Measurements from ENCODE around the gene SUMO4.
A peak's percentile ranks its signal among the peaks of the same experiment; 100 is the strongest.

SUMO4 gene

GRCh38 chr6:149360536-149360935, 39.5 kb upstream of the SUMO4 start:
- no peak for DNase-seq (ENCODE audit: extremely low spot score)
- ChIA-PET CTCF (no interaction called here), POLR2A (no interaction called here)
- no peak for TF ChIP-seq SP1 (IDR thresholded peaks at IDR 0.05)
- no peak for TF ChIP-seq ARNT (IDR thresholded peaks at IDR 0.05)
- TF ChIP-seq ELF4 (IDR thresholded peaks at IDR 0.05): no peak
- no peak for TF ChIP-seq FOXK2 (IDR thresholded peaks at IDR 0.05)
- no peak for TF ChIP-seq FOXA1 (IDR thresholded peaks at IDR 0.05)
- TF ChIP-seq PKNOX1 (IDR thresholded peaks at IDR 0.05): no peak
- TF ChIP-seq BHLHE40 (IDR thresholded peaks at IDR 0.05; ENCODE audit: borderline replicate concordance): no peak
- TF ChIP-seq CTBP1 (IDR thresholded peaks at IDR 0.05; ENCODE audit: borderline replicate concordance): no peak
- TF ChIP-seq LEF1 (IDR thresholded peaks at IDR 0.05; ENCODE audit: borderline replicate concordance): no peak
- TF ChIP-seq NFRKB (IDR thresholded peaks at IDR 0.05): no peak
- TF ChIP-seq ZNF384 (IDR thresholded peaks at IDR 0.05): no peak
- no peak for TF ChIP-seq HDGF (IDR thresholded peaks at IDR 0.05; ENCODE audit: borderline replicate concordance)
- TF ChIP-seq SUZ12 (IDR thresholded peaks at IDR 0.05): no peak
- TF ChIP-seq L3MBTL2 (conservative IDR thresholded peaks at IDR 0.05): no peak
- TF ChIP-seq FOXM1 (IDR thresholded peaks at IDR 0.05; ENCODE audit: borderline replicate concordance): no peak
- TF ChIP-seq TARDBP (IDR thresholded peaks at IDR 0.05): no peak

- ChIA-PET POLR2A (no interaction called here), CTCF (no interaction called here)
- TF ChIP-seq L3MBTL2 (conservative IDR thresholded peaks at IDR 0.05): no peak
- TF ChIP-seq CTBP1 (IDR thresholded peaks at IDR 0.05; ENCODE audit: borderline replicate concordance): no peak
- no peak for DNase-seq (ENCODE audit: extremely low spot score)
Observed at GRCh38 chr6:149362289-149362688, 37.8 kb upstream of the SUMO4 start.

GRCh38 chr6:149363154-149363553, 36.9 kb upstream of the SUMO4 start:
- CTCF ChIA-PET: no interaction called here
- TF ChIP-seq LEF1 (IDR thresholded peaks at IDR 0.05; ENCODE audit: borderline replicate concordance): no peak
- TF ChIP-seq SP1 (IDR thresholded peaks at IDR 0.05): no peak
- TF ChIP-seq ARNT (IDR thresholded peaks at IDR 0.05): no peak
- no peak for TF ChIP-seq FOXK2 (IDR thresholded peaks at IDR 0.05)
- no peak for TF ChIP-seq L3MBTL2 (conservative IDR thresholded peaks at IDR 0.05)
- TF ChIP-seq FOXA1 (IDR thresholded peaks at IDR 0.05): no peak
- no peak for TF ChIP-seq BHLHE40 (IDR thresholded peaks at IDR 0.05; ENCODE audit: borderline replicate concordance)
- no peak for TF ChIP-seq PKNOX1 (IDR thresholded peaks at IDR 0.05)
- no peak for TF ChIP-seq HDGF (IDR thresholded peaks at IDR 0.05; ENCODE audit: borderline replicate concordance)
- TF ChIP-seq ZNF384 (IDR thresholded peaks at IDR 0.05): no peak
- TF ChIP-seq SUZ12 (IDR thresholded peaks at IDR 0.05): no peak
- no peak for TF ChIP-seq CTBP1 (IDR thresholded peaks at IDR 0.05; ENCODE audit: borderline replicate concordance)
- no peak for TF ChIP-seq FOXM1 (IDR thresholded peaks at IDR 0.05; ENCODE audit: borderline replicate concordance)
- no peak for DNase-seq (ENCODE audit: extremely low spot score)
- POLR2A ChIA-PET: interaction anchor here (0.7 kb wide), 1 partner anchor 29 kb away, joined by 3 read pairs; no protein-coding TSS in a partner anchor

- ChIA-PET CTCF (no interaction called here), POLR2A (no interaction called here)
- no peak for TF ChIP-seq BHLHE40 (IDR thresholded peaks at IDR 0.05; ENCODE audit: borderline replicate concordance)
- no peak for TF ChIP-seq ELF4 (IDR thresholded peaks at IDR 0.05)
- TF ChIP-seq LEF1 (IDR thresholded peaks at IDR 0.05; ENCODE audit: borderline replicate concordance): no peak
- TF ChIP-seq SP1 (IDR thresholded peaks at IDR 0.05): no peak
- TF ChIP-seq SUZ12 (IDR thresholded peaks at IDR 0.05): no peak
- TF ChIP-seq HDGF (IDR thresholded peaks at IDR 0.05; ENCODE audit: borderline replicate concordance): no peak
- no peak for TF ChIP-seq ZNF384 (IDR thresholded peaks at IDR 0.05)
- no peak for TF ChIP-seq L3MBTL2 (conservative IDR thresholded peaks at IDR 0.05)
- no peak for TF ChIP-seq FOXK2 (IDR thresholded peaks at IDR 0.05)
- no peak for TF ChIP-seq FOXM1 (IDR thresholded peaks at IDR 0.05; ENCODE audit: borderline replicate concordance)
- no peak for DNase-seq (ENCODE audit: extremely low spot score)
Observed at GRCh38 chr6:149364557-149364956, 35.5 kb upstream of the SUMO4 start.

- DNase-seq (ENCODE audit: extremely low spot score): no peak
- POLR2A ChIA-PET: no interaction called here
- CTCF ChIA-PET: no interaction called here
- peak; percentile 77 for TF ChIP-seq PKNOX1 (IDR thresholded peaks at IDR 0.05)
- TF ChIP-seq ARNT (IDR thresholded peaks at IDR 0.05): no peak
Observed at GRCh38 chr6:149365197-149365596, 34.9 kb upstream of the SUMO4 start.

- no peak for TF ChIP-seq FOXA1 (IDR thresholded peaks at IDR 0.05)
- TF ChIP-seq NFRKB (IDR thresholded peaks at IDR 0.05): no peak
- TF ChIP-seq ZNF384 (IDR thresholded peaks at IDR 0.05): no peak
- no peak for TF ChIP-seq SUZ12 (IDR thresholded peaks at IDR 0.05)
- no peak for TF ChIP-seq ELF4 (IDR thresholded peaks at IDR 0.05)
- TF ChIP-seq PKNOX1 (IDR thresholded peaks at IDR 0.05): no peak
- TF ChIP-seq CTBP1 (IDR thresholded peaks at IDR 0.05; ENCODE audit: borderline replicate concordance): no peak
- no peak for TF ChIP-seq BHLHE40 (IDR thresholded peaks at IDR 0.05; ENCODE audit: borderline replicate concordance)
- TF ChIP-seq SP1 (IDR thresholded peaks at IDR 0.05): no peak
- no peak for TF ChIP-seq FOXK2 (IDR thresholded peaks at IDR 0.05)
- TF ChIP-seq LEF1 (IDR thresholded peaks at IDR 0.05; ENCODE audit: borderline replicate concordance): no peak
- no peak for TF ChIP-seq TARDBP (IDR thresholded peaks at IDR 0.05)
- no peak for TF ChIP-seq ARNT (IDR thresholded peaks at IDR 0.05)
- TF ChIP-seq HDGF (IDR thresholded peaks at IDR 0.05; ENCODE audit: borderline replicate concordance): no peak
- no peak for TF ChIP-seq L3MBTL2 (conservative IDR thresholded peaks at IDR 0.05)
- no peak for TF ChIP-seq FOXM1 (IDR thresholded peaks at IDR 0.05; ENCODE audit: borderline replicate concordance)
- no peak for DNase-seq (ENCODE audit: extremely low spot score)
- ChIA-PET POLR2A (no interaction called here), CTCF (no interaction called here)
Observed at GRCh38 chr6:149366267-149366921, 33.7 kb upstream of the SUMO4 start.

Data from HEK293T (cell line).